ENCODE data around the gene KIZ. TPM values are rescaled to one million over a fixed set of nuclear protein-coding genes. Genes with fewer than 3 reads are reported as not detected.

The KIZ gene
- total RNA-seq, 6 experiments from 2014 or later, result 11.5 to 18.8 (median 14.0) TPM

GRCh38 chr20:21280522-21281016, 154.7 kb downstream of the KIZ start:
- no peaks in the 10 kb centered on the region for H3K4me1 Mint-ChIP-seq (ENCODE audit: low read depth)
- H3K4me3 Mint-ChIP-seq, result no peak overlapping the region
- no peaks in the 10 kb centered on the region for H3K9me3 Mint-ChIP-seq
- H3K36me3 Mint-ChIP-seq (ENCODE audit: low read depth), result no peaks in the 10 kb centered on the region
- H3K27ac Mint-ChIP-seq, result no peak overlapping the region
- no peak for DNase-seq
- H3K27me3 Mint-ChIP-seq (ENCODE audit: insufficient read depth), result peaks cover 11% of the 10 kb centered on the region
- no peak for TF ChIP-seq CTCF (IDR thresholded peaks at IDR 0.05)

- H3K36me3 Mint-ChIP-seq (ENCODE audit: low read depth), result no peaks in the 10 kb centered on the region
- TF ChIP-seq CTCF (IDR thresholded peaks at IDR 0.05), result no peak
- H3K27me3 Mint-ChIP-seq (ENCODE audit: insufficient read depth), result peaks cover 7% of the 10 kb centered on the region
- no peak overlapping the region for H3K4me3 Mint-ChIP-seq
- no peak overlapping the region for H3K27ac Mint-ChIP-seq
- H3K4me1 Mint-ChIP-seq (ENCODE audit: low read depth), result peaks cover 25% of the 10 kb centered on the region
- DNase-seq, result no peak
- H3K9me3 Mint-ChIP-seq, result no peaks in the 10 kb centered on the region
Observed at GRCh38 chr20:21286775-21287174, 160.9 kb downstream of the KIZ start.

GRCh38 chr20:21288587-21289370, 162.9 kb downstream of the KIZ start:
- no peak for DNase-seq
- TF ChIP-seq CTCF (IDR thresholded peaks at IDR 0.05), result no peak
- no peak overlapping the region for H3K27ac Mint-ChIP-seq

GRCh38 chr20:21289651-21290050, 163.8 kb downstream of the KIZ start:
- no peak for DNase-seq
- Mint-ChIP-seq H3K4me3 (no peak overlapping the region), H3K27me3 (ENCODE audit: insufficient read depth) (peaks cover 6% of the 10 kb centered on the region), H3K27ac (no peak overlapping the region), H3K36me3 (ENCODE audit: low read depth) (no peaks in the 10 kb centered on the region), H3K4me1 (ENCODE audit: low read depth) (peaks cover 25% of the 10 kb centered on the region), H3K9me3 (no peaks in the 10 kb centered on the region)
- no peak for TF ChIP-seq CTCF (IDR thresholded peaks at IDR 0.05)

More at GRCh38 chr20:21288587-21289370, 162.9 kb downstream of the KIZ start:
- Mint-ChIP-seq H3K36me3 (ENCODE audit: low read depth) (no peaks in the 10 kb centered on the region), H3K4me3 (no peak overlapping the region), H3K4me1 (ENCODE audit: low read depth) (peaks cover 25% of the 10 kb centered on the region), H3K9me3 (no peaks in the 10 kb centered on the region), H3K27me3 (ENCODE audit: insufficient read depth) (peaks cover 6% of the 10 kb centered on the region)

GRCh38 chr20:21291026-21291425, 165.1 kb downstream of the KIZ start:
- peak; percentile 23 for DNase-seq
- Mint-ChIP-seq H3K9me3 (no peaks in the 10 kb centered on the region), H3K36me3 (ENCODE audit: low read depth) (no peaks in the 10 kb centered on the region), H3K4me3 (no peak overlapping the region), H3K4me1 (ENCODE audit: low read depth) (peaks cover 25% of the 10 kb centered on the region), H3K27me3 (ENCODE audit: insufficient read depth) (peaks cover 6% of the 10 kb centered on the region), H3K27ac (no peak overlapping the region)
- no peak for TF ChIP-seq CTCF (IDR thresholded peaks at IDR 0.05)
